Activated CD4-positive, alpha-beta T cell treated with anti-CD3 and anti-CD28 coated beads, Interleukin-2, amount 50 U/mL, for 48 hours (primary cell): Measurements from ENCODE around the gene TIAM2.
"Not testable (repeated sequence)": the region's sequence is repeated elsewhere in the genome, so short reads cannot be mapped to it uniquely, and the experiment has no call there.

Experiments
- DNase-seq, 2 experiments: peaks; one replicate each; pipeline ENCODE4 v3.0.0-alpha.2; 2020

The TIAM2 gene

GRCh38 chr6:155207223-155207622 is 212.1 kb downstream of the TIAM2 start:
- DNase-seq: no peak

GRCh38 chr6:155212106-155212505 is 217.0 kb downstream of the TIAM2 start:
- no peak for DNase-seq

GRCh38 chr6:155212616-155213380 is 217.7 kb downstream of the TIAM2 start:
- no peak for DNase-seq

- DNase-seq: no peak
Observed at GRCh38 chr6:155213611-155214372, 218.7 kb downstream of the TIAM2 start.

GRCh38 chr6:155215906-155216305 is 220.8 kb downstream of the TIAM2 start:
- DNase-seq: no peak

- DNase-seq: no peak
Observed at GRCh38 chr6:155216312-155217046, 221.4 kb downstream of the TIAM2 start.

- DNase-seq: not testable (repeated sequence)
Observed at GRCh38 chr6:155218711-155219110, 223.6 kb downstream of the TIAM2 start.

GRCh38 chr6:155219299-155219698 is 224.2 kb downstream of the TIAM2 start:
- DNase-seq: no peak

GRCh38 chr6:155219858-155220301 is 224.8 kb downstream of the TIAM2 start:
- DNase-seq: no peak

GRCh38 chr6:155221086-155221485 is 226.0 kb downstream of the TIAM2 start:
- DNase-seq: no peak

GRCh38 chr6:155222506-155222905 is 227.4 kb downstream of the TIAM2 start:
- DNase-seq: no peak

- DNase-seq: peak; percentile 54 to 59
Observed at GRCh38 chr6:155223646-155224451, 228.7 kb downstream of the TIAM2 start.

- DNase-seq: no peak
Observed at GRCh38 chr6:155224618-155225017, 229.5 kb downstream of the TIAM2 start.

- DNase-seq: no peak
Observed at GRCh38 chr6:155227046-155227445, 231.9 kb downstream of the TIAM2 start.

GRCh38 chr6:155228546-155229166 is 233.5 kb downstream of the TIAM2 start:
- no peak for DNase-seq

GRCh38 chr6:155230975-155231374 is 235.9 kb downstream of the TIAM2 start:
- DNase-seq: not testable (repeated sequence)

GRCh38 chr6:155232848-155233247 is 237.7 kb downstream of the TIAM2 start:
- no peak for DNase-seq

GRCh38 chr6:155234167-155234566 is 239.1 kb downstream of the TIAM2 start:
- no peak for DNase-seq

GRCh38 chr6:155234687-155235086 is 239.6 kb downstream of the TIAM2 start:
- DNase-seq: no peak

- no peak for DNase-seq
Observed at GRCh38 chr6:155235087-155235486, 240.0 kb downstream of the TIAM2 start.

GRCh38 chr6:155237613-155238012 is 242.5 kb downstream of the TIAM2 start:
- no peak for DNase-seq
